ENCODE data around the gene PSMA6.
"Not testable (repeated sequence)": the region's sequence is repeated elsewhere in the genome, so short reads cannot be mapped to it uniquely, and the experiment has no call there.

PSMA6 gene

DNA sequence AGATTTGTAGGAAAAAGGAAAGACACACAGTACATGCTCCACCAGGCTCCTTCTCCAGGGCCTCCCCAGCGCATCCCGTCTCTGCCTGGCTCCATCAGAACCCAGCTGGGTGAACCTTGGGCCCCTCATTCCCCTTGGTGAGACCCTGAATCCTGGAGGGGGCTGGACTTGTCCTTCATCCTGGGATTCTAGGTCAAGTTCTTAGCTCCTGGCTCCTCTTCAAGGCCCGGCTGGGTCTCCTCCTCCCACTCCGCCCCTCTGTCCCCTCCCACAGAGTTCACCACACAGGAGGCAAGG lies 49.2 kb downstream of the PSMA6 start:
- Mint-ChIP-seq H3K36me3 (ENCODE audit: low read depth) (no peaks in the 10 kb centered on the region), H3K4me1 (ENCODE audit: low read depth) (peaks cover 38% of the 10 kb centered on the region), H3K4me3 (no peak overlapping the region), H3K27ac (no peak overlapping the region), H3K9me3 (no peaks in the 10 kb centered on the region), H3K27me3 (no peaks in the 10 kb centered on the region)

GRCh38 chr14:35341751-35342488 lies 49.7 kb downstream of the PSMA6 start:
- Mint-ChIP-seq H3K36me3 (ENCODE audit: low read depth) (no peaks in the 10 kb centered on the region), H3K27me3 (no peaks in the 10 kb centered on the region), H3K4me3 (no peak overlapping the region), H3K9me3 (no peaks in the 10 kb centered on the region), H3K27ac (no peak overlapping the region), H3K4me1 (ENCODE audit: low read depth) (peaks cover 35% of the 10 kb centered on the region)

- Mint-ChIP-seq H3K4me3 (no peak overlapping the region), H3K4me1 (ENCODE audit: low read depth) (peaks cover 36% of the 10 kb centered on the region), H3K9me3 (no peaks in the 10 kb centered on the region), H3K36me3 (ENCODE audit: low read depth) (no peaks in the 10 kb centered on the region), H3K27ac (no peak overlapping the region), H3K27me3 (no peaks in the 10 kb centered on the region)
These were observed 50.4 kb downstream of the PSMA6 start for GRCh38 chr14:35342489-35343010.

DNA sequence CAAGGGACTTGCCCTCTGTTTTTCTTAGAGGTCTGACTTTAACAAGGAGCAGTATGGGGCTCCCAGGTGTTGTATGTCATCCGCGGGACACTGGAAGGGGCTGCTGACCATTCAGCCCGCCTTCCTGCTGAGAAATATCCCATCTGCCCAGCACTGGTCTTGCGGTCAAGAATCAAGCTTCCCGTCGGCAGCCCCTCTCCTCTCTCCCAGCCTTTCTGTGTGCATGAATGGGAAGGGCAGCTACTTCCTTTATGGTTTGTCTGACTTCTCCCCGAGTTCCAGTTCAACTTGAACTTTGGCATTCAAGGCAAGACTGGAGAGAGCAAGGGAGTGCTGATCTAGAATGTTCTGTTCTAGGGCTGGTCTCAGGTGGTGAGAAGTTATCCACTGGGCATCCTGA lies 51.5 kb downstream of the PSMA6 start:
- no peaks in the 10 kb centered on the region for H3K36me3 Mint-ChIP-seq (ENCODE audit: low read depth)
- no peak overlapping the region for H3K4me3 Mint-ChIP-seq
- no peaks in the 10 kb centered on the region for H3K27me3 Mint-ChIP-seq
- peaks cover 42% of the 10 kb centered on the region for H3K4me1 Mint-ChIP-seq (ENCODE audit: low read depth)
- H3K27ac Mint-ChIP-seq = no peak overlapping the region
- H3K9me3 Mint-ChIP-seq = no peaks in the 10 kb centered on the region

DNA sequence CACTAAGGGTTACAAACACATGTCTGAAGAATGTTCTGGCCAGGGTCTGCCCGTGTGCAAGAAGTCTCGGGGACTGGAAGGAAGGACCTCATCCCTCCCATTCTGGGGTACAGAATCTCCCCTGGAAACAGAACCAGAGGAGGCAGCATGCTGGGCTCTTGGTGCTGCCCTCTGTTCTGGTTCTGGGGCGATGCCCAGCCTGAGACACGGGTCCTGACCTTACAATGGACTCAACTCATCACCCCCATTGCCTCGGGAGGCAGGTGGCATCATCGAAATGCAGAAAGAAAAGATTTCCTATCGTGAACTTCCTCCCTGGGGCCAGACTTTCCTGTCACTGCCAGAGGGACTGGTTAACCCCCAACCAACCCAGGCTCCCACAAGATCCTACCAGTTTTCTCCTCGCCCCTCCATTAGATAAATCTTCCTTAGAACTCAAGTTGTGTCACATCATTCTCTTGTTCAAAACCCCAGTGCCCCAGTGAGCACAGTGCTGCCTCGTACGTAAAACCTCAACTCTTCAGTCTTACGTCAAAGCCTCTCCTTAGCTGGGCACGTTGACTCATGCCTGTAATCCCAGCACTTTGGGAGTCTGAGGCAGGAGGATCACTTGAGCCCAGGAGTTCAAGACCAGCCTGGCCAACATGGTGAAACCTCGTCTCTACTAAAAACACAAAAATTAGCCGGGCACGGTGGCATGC lies 52.1 kb downstream of the PSMA6 start:
- no peaks in the 10 kb centered on the region for H3K9me3 Mint-ChIP-seq
- no peaks in the 10 kb centered on the region for H3K36me3 Mint-ChIP-seq (ENCODE audit: low read depth)
- H3K27ac Mint-ChIP-seq = no peak overlapping the region
- H3K4me1 Mint-ChIP-seq (ENCODE audit: low read depth) = peaks cover 42% of the 10 kb centered on the region
- H3K4me3 Mint-ChIP-seq = no peak overlapping the region
- H3K27me3 Mint-ChIP-seq = no peaks in the 10 kb centered on the region

DNA sequence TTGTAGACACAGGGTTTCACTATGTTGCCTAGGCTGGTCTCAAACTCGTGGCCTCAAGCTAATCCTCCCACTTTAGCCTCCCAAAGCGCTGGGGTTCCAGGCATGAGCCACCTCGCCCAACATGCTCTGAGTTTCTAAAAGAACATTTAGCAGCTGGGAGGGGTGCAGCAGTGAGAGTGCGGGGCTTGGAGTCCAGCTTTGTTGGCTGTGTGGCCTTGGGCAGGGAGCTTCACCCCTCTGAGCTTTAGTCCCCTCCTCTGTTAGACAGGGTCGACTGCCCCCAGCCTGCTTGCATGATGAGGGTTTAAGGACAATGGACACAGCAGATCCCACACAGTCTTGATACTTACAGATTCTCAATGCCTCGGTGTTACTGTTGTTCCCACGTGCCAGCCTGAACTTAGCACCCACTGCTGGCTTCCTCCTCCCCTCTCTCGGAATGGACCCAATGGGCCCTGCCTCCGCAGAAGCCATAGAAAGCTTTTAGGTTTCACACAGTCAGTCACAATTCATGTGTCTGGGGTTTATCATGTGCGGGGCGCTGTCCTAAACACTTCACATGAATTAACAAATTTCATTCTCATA lies 54.6 kb downstream of the PSMA6 start:
- Mint-ChIP-seq H3K4me1 (ENCODE audit: low read depth) (peaks cover 27% of the 10 kb centered on the region), H3K36me3 (ENCODE audit: low read depth) (no peaks in the 10 kb centered on the region), H3K4me3 (no peak overlapping the region), H3K27me3 (no peaks in the 10 kb centered on the region), H3K9me3 (no peaks in the 10 kb centered on the region), H3K27ac (no peak overlapping the region)

DNA sequence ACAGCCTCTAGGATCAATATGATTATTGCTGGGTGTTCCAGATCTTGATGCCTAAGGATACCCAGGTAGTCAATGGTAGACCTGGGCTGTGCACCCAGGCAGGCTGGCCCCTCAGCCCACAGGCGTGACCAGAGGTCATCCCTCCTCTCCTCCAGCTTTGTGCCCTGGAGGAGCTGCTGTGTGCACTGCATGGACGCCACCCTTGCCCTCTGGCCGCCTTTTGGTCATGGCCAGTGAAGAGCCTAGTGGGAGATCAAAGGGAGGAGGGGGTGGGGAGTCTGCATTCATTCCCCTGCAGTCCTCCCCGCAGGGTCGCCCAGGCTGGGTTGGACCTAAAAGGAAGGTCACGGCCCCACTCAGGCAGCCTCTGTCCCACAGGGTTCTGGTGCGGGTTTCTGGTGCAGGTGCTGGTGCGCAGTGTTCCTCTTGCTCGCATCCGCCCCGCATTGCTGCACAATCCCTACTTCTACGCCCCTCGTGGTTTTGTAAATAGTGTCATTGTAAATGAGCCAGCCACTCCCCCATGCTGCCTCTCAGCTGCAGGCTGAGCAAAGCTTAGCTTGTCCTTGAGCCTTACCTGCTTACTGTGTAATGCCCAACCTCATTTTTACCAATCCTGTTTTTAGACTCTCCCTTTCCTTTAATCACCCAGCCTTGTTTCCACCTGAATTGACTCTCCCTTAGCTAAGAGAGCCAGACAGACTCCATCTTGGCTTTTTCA lies 55.3 kb downstream of the PSMA6 start:
- H3K4me1 Mint-ChIP-seq (ENCODE audit: low read depth) = peaks cover 30% of the 10 kb centered on the region
- no peaks in the 10 kb centered on the region for H3K9me3 Mint-ChIP-seq
- no peaks in the 10 kb centered on the region for H3K27me3 Mint-ChIP-seq
- peak overlapping the region; percentile 49 for H3K27ac Mint-ChIP-seq
- no peaks in the 10 kb centered on the region for H3K36me3 Mint-ChIP-seq (ENCODE audit: low read depth)
- H3K4me3 Mint-ChIP-seq = no peak overlapping the region

GRCh38 chr14:35348044-35348380 lies 55.8 kb downstream of the PSMA6 start:
- H3K9me3 Mint-ChIP-seq = not testable (repeated sequence)
- peaks cover 31% of the 10 kb centered on the region for H3K4me1 Mint-ChIP-seq (ENCODE audit: low read depth)
- H3K27ac Mint-ChIP-seq = peak overlapping the region; percentile 49

GRCh38 chr14:35349496-35350365 lies 57.5 kb downstream of the PSMA6 start:
- H3K27ac Mint-ChIP-seq = peak overlapping the region; percentile 32
- H3K4me3 Mint-ChIP-seq = no peak overlapping the region
- H3K4me1 Mint-ChIP-seq (ENCODE audit: low read depth) = peaks cover 29% of the 10 kb centered on the region
- H3K36me3 Mint-ChIP-seq (ENCODE audit: low read depth) = no peaks in the 10 kb centered on the region
- no peaks in the 10 kb centered on the region for H3K27me3 Mint-ChIP-seq
- H3K9me3 Mint-ChIP-seq = no peaks in the 10 kb centered on the region

More at GRCh38 chr14:35348044-35348380, 55.8 kb downstream of the PSMA6 start:
- not testable (repeated sequence) for H3K36me3 Mint-ChIP-seq (ENCODE audit: low read depth); H3K4me3 Mint-ChIP-seq; H3K27me3 Mint-ChIP-seq

- Mint-ChIP-seq H3K27ac (peak overlapping the region; percentile 3), H3K27me3 (no peaks in the 10 kb centered on the region), H3K36me3 (ENCODE audit: low read depth) (no peaks in the 10 kb centered on the region), H3K9me3 (no peaks in the 10 kb centered on the region), H3K4me3 (no peak overlapping the region), H3K4me1 (ENCODE audit: low read depth) (peaks cover 42% of the 10 kb centered on the region)
These were observed 59.3 kb downstream of the PSMA6 start for GRCh38 chr14:35351497-35351896.

GRCh38 chr14:35351897-35352273 lies 59.7 kb downstream of the PSMA6 start:
- H3K36me3 Mint-ChIP-seq (ENCODE audit: low read depth) = no peaks in the 10 kb centered on the region
- no peaks in the 10 kb centered on the region for H3K9me3 Mint-ChIP-seq
- no peaks in the 10 kb centered on the region for H3K27me3 Mint-ChIP-seq
- H3K4me1 Mint-ChIP-seq (ENCODE audit: low read depth) = peaks cover 46% of the 10 kb centered on the region
- no peak overlapping the region for H3K4me3 Mint-ChIP-seq
- peak overlapping the region; percentile 3 for H3K27ac Mint-ChIP-seq

- Mint-ChIP-seq H3K4me1 (ENCODE audit: low read depth) (peaks cover 50% of the 10 kb centered on the region), H3K27me3 (no peaks in the 10 kb centered on the region), H3K4me3 (no peak overlapping the region), H3K9me3 (no peaks in the 10 kb centered on the region), H3K27ac (peak overlapping the region; percentile 2), H3K36me3 (ENCODE audit: low read depth) (no peaks in the 10 kb centered on the region)
These were observed 60.4 kb downstream of the PSMA6 start for GRCh38 chr14:35352274-35353233.

GRCh38 chr14:35353409-35354172 lies 61.4 kb downstream of the PSMA6 start:
- H3K4me1 Mint-ChIP-seq (ENCODE audit: low read depth) = peaks cover 44% of the 10 kb centered on the region
- H3K36me3 Mint-ChIP-seq (ENCODE audit: low read depth) = no peaks in the 10 kb centered on the region

More at GRCh38 chr14:35353409-35354172, 61.4 kb downstream of the PSMA6 start:
- Mint-ChIP-seq H3K9me3 (no peaks in the 10 kb centered on the region), H3K4me3 (no peak overlapping the region), H3K27me3 (no peaks in the 10 kb centered on the region), H3K27ac (no peak overlapping the region)
